ENCODE results near the gene GDF7. TPM values are rescaled to one million over a fixed set of nuclear protein-coding genes. Genes with fewer than 3 reads are reported as not detected.

GDF7 gene
- total RNA-seq, 2 experiments from 2014 or later, result 0.06 TPM

DNA sequence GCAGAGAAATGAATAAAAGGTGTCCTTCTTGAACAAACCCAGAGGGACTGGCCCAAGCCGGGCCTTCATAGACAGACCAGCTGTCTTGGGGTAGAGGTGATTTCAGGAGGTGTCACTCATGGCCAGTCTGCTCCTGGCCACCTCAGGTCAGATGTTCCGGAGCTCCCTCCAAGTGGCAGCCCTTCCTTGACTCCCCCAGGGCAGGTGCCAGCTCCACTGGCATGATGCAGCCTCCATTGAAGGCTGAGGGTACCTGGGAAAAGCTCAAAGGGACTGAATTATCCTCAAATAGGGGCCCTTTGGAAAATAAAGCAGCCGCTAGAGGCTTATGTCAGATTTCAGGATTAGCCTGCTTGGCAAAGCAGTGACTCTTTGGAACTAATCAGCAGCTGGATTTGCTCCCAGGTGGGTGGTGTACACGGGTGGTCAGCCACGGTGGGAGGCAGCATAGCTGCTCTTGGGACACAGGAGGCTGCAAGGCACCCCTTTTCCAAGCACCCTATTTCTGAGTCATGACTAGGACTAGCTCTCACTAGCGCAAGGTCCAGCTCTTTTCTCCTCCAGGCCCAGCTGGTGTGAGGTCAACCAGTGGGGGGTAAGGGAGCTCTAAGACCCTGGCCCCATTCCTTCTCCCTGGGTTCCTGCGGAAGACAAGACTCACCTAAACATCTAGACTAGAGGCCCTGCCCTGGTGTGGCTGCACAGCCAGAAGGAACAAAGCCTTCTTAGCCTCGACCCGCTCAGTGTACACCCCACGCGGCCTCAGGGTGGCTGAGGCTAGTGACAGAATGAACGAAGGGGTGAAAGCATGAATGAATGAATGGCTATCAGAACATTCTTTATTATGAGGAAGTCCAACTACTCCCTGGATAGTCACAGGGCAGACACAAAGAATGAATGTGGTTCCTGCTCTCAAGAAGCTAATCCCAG lies 45.3 kb upstream of the GDF7 start:
- intact Hi-C loops (cut with micrococcal nuclease; ENCODE audit: unreplicated experiment), result no loop called here
- ChIA-PET CTCF (ENCODE audit: unreplicated experiment) (interaction anchor here (0.7 kb wide), 2 partner anchors 25 to 36 kb away, joined by 3 read pairs; no protein-coding TSS in a partner anchor), POLR2A (interaction anchor here (0.7 kb wide), 1 partner anchor 26 kb away, joined by 3 read pairs; no protein-coding TSS in a partner anchor)
- BruUV-seq (replicated peaks), result no TSS peak
- DNase-seq (ENCODE audit: low spot score), result no peak
- Histone ChIP-seq H3K9me3 (ENCODE audit: low read length) (no peaks in the 10 kb centered on the region), H4K20me1 (ENCODE audit: insufficient read depth, low read length) (no peaks in the 10 kb centered on the region), H3K4me3 (ENCODE audit: low read depth, low read length, poor library complexity, severe bottlenecking) (no peak overlapping the region), H3K4me2 (ENCODE audit: low read length) (no peak overlapping the region), H2AFZ (ENCODE audit: low read length) (no peak overlapping the region), H3K9me2 (ENCODE audit: insufficient read depth, low read length) (no peaks in the 10 kb centered on the region), H3K36me3 (ENCODE audit: insufficient read depth, low read length) (no peaks in the 10 kb centered on the region), H3K27ac (ENCODE audit: low read depth, low read length, poor library complexity, severe bottlenecking) (no peak overlapping the region), H3K4me1 (ENCODE audit: insufficient read depth, low read length, poor library complexity, severe bottlenecking) (no peaks in the 10 kb centered on the region), H3K79me2 (ENCODE audit: insufficient read depth, low read depth, low read length) (no peaks in the 10 kb centered on the region)
- TF ChIP-seq, protein P1, sequence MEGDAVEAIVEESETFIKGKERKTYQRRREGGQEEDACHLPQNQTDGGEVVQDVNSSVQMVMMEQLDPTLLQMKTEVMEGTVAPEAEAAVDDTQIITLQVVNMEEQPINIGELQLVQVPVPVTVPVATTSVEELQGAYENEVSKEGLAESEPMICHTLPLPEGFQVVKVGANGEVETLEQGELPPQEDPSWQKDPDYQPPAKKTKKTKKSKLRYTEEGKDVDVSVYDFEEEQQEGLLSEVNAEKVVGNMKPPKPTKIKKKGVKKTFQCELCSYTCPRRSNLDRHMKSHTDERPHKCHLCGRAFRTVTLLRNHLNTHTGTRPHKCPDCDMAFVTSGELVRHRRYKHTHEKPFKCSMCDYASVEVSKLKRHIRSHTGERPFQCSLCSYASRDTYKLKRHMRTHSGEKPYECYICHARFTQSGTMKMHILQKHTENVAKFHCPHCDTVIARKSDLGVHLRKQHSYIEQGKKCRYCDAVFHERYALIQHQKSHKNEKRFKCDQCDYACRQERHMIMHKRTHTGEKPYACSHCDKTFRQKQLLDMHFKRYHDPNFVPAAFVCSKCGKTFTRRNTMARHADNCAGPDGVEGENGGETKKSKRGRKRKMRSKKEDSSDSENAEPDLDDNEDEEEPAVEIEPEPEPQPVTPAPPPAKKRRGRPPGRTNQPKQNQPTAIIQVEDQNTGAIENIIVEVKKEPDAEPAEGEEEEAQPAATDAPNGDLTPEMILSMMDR (conservative IDR thresholded peaks at IDR 0.05; ENCODE audit: low read length), result no peak
- no peak for TF ChIP-seq EZH2phosphoT487 (IDR thresholded peaks at IDR 0.05; ENCODE audit: borderline replicate concordance, low read depth, low read length)

DNA sequence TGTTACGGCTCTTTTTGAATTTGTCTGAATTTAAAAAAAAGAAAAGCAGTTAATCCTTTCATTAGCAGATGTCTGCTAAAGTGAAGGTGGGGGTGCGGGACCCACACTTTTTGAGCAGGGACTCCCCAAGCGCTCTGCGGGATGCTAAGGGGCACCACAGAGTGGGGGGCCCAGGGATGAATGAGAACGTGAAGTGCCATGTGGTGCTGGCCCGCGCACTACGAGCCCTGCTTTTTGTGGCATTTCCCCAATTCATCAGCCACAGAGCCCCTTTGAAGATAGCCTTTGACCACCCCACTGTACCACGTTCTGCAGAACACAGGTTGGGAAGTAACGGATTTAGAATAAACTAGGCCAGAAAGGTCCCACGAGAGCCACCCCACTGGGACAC lies 44.7 kb upstream of the GDF7 start:
- intact Hi-C loops (cut with micrococcal nuclease; ENCODE audit: unreplicated experiment), result no loop called here
- BruUV-seq (replicated peaks), result no TSS peak

More for the DNA sequence above, 44.7 kb upstream of the GDF7 start:
- POLR2A ChIA-PET, result no interaction called here
- Histone ChIP-seq H3K9me2 (ENCODE audit: insufficient read depth, low read length) (no peaks in the 10 kb centered on the region), H2AFZ (ENCODE audit: low read length) (no peak overlapping the region), H3K4me3 (ENCODE audit: low read depth, low read length, poor library complexity, severe bottlenecking) (no peak overlapping the region), H3K4me1 (ENCODE audit: insufficient read depth, low read length, poor library complexity, severe bottlenecking) (no peaks in the 10 kb centered on the region), H3K27ac (ENCODE audit: low read depth, low read length, poor library complexity, severe bottlenecking) (no peak overlapping the region), H4K20me1 (ENCODE audit: insufficient read depth, low read length) (no peaks in the 10 kb centered on the region), H3K4me2 (ENCODE audit: low read length) (no peak overlapping the region), H3K36me3 (ENCODE audit: insufficient read depth, low read length) (no peaks in the 10 kb centered on the region), H3K79me2 (ENCODE audit: insufficient read depth, low read depth, low read length) (no peaks in the 10 kb centered on the region), H3K9me3 (ENCODE audit: low read length) (no peaks in the 10 kb centered on the region)
- no peak for TF ChIP-seq EZH2phosphoT487 (IDR thresholded peaks at IDR 0.05; ENCODE audit: borderline replicate concordance, low read depth, low read length)
- TF ChIP-seq, protein P1 (conservative IDR thresholded peaks at IDR 0.05; ENCODE audit: low read length), result no peak
- CTCF ChIA-PET (ENCODE audit: unreplicated experiment), result no interaction called here
- DNase-seq (ENCODE audit: low spot score), result no peak

Measured in OCI-LY7 (cell line).